ENCODE data around the gene SLC22A8. TPM values are rescaled to one million over a fixed set of nuclear protein-coding genes. Genes with fewer than 3 reads are reported as not detected.
"Not testable (repeated sequence)": the region's sequence is repeated elsewhere in the genome, so short reads cannot be mapped to it uniquely, and the experiment has no call there.

SLC22A8 gene
- total RNA-seq (2022) (not detected in 2 replicates), Bru-seq, nascent RNA (percentile 6 among the genes with signal in this experiment), BruChase-seq, experiment 1, labeled RNA remaining after a 2-hour chase (not detected), BruChase-seq, experiment 2, labeled RNA remaining after a 6-hour chase (not detected)
- long read RNA-seq, result 0 reads

GRCh38 chr11:63015521-63016215 lies at the start of gene SLC22A8:
TSS of gene SLC22A8 (minus strand) at chr11:63015841. CDS start at chr11:63014958, 883 bp downstream.
- POLR2A ChIA-PET, result interaction anchor here (0.5 kb wide), 1 partner anchor 228 kb away, joined by 3 read pairs; the partner anchor contains the start of gene SLC22A25

GRCh38 chr11:63046203-63046602 lies 30.6 kb upstream of the SLC22A8 start:
- H3K9me3 ChIP-seq; H3K27me3 Mint-ChIP-seq (ENCODE audit: insufficient read depth, unreplicated experiment); CTCF ChIA-PET; DNase-seq; BruUV-seq (replicated peaks); H3K36me3 Mint-ChIP-seq (ENCODE audit: insufficient read depth, unreplicated experiment); H3K4me3 ChIP-seq (ENCODE audit: low read depth, low read length); H3K4me3 Mint-ChIP-seq (ENCODE audit: unreplicated experiment); H3K4me1 ChIP-seq; H3K36me3 ChIP-seq (ENCODE audit: control insufficient read depth, insufficient read depth, low read length); H3K27ac Mint-ChIP-seq (ENCODE audit: unreplicated experiment); H3K4me1 Mint-ChIP-seq (ENCODE audit: low read depth, unreplicated experiment); intact Hi-C loops (cut with micrococcal nuclease; ENCODE audit: unreplicated experiment); H3K27me3 ChIP-seq (replicated peaks; ENCODE audit: control insufficient read depth, insufficient read depth, low read length); POLR2A ChIA-PET: not testable (repeated sequence)
- H3K9me3 Mint-ChIP-seq (ENCODE audit: unreplicated experiment), result peaks cover 19% of the 10 kb centered on the region

More at GRCh38 chr11:63015521-63016215, at the start of gene SLC22A8:
- DNase-seq, result no peak
- H3K9me3 Mint-ChIP-seq (ENCODE audit: unreplicated experiment), result no peaks in the 10 kb centered on the region
- H3K27me3 Mint-ChIP-seq (ENCODE audit: insufficient read depth, unreplicated experiment), result no peaks in the 10 kb centered on the region
- no peak within 1 kb of the TSS for H3K4me3 ChIP-seq (ENCODE audit: low read depth, low read length)
- H3K4me1 Mint-ChIP-seq (ENCODE audit: low read depth, unreplicated experiment), result peaks cover 17% of the 10 kb centered on the region
- intact Hi-C loops (cut with micrococcal nuclease; ENCODE audit: unreplicated experiment), result no loop called here
- CTCF ChIA-PET, result interaction anchor here (1.2 kb wide), 1 partner anchor 8 kb away, joined by 5 read pairs; no protein-coding TSS in a partner anchor
- H3K9me3 ChIP-seq, result no peaks in the 10 kb centered on the region
- H3K36me3 ChIP-seq (ENCODE audit: control insufficient read depth, insufficient read depth, low read length), result no peaks in the 10 kb centered on the region
- no peak for TF ChIP-seq CTCF (IDR thresholded peaks at IDR 0.05; ENCODE audit: insufficient read depth in 1 of 2, low read depth in 1 of 2, low read length in 1 of 2, severe bottlenecking in 1 of 2, unreplicated experiment in 1 of 2)
- H3K27ac Mint-ChIP-seq (ENCODE audit: unreplicated experiment), result no peak within 1 kb of the TSS
- BruUV-seq (replicated peaks), result no TSS peak
- H3K4me1 ChIP-seq, result peaks cover 14% of the 10 kb centered on the region
- no peaks in the 10 kb centered on the region for H3K36me3 Mint-ChIP-seq (ENCODE audit: insufficient read depth, unreplicated experiment)
- no peak within 1 kb of the TSS for H3K4me3 Mint-ChIP-seq (ENCODE audit: unreplicated experiment)
- no peaks in the 10 kb centered on the region for H3K27me3 ChIP-seq (replicated peaks; ENCODE audit: control insufficient read depth, insufficient read depth, low read length)

GRCh38 chr11:63042596-63042995 lies 27.0 kb upstream of the SLC22A8 start:
- H3K4me1 ChIP-seq, result no peaks in the 10 kb centered on the region
- Mint-ChIP-seq H3K4me1 (ENCODE audit: low read depth, unreplicated experiment) (no peaks in the 10 kb centered on the region), H3K27ac (ENCODE audit: unreplicated experiment) (no peak overlapping the region), H3K27me3 (ENCODE audit: insufficient read depth, unreplicated experiment) (peaks cover 6% of the 10 kb centered on the region), H3K36me3 (ENCODE audit: insufficient read depth, unreplicated experiment) (no peaks in the 10 kb centered on the region), H3K4me3 (ENCODE audit: unreplicated experiment) (no peak overlapping the region), H3K9me3 (ENCODE audit: unreplicated experiment) (no peaks in the 10 kb centered on the region)
- CTCF ChIA-PET, result no interaction called here
- no peaks in the 10 kb centered on the region for H3K27me3 ChIP-seq (replicated peaks; ENCODE audit: control insufficient read depth, insufficient read depth, low read length)
- H3K36me3 ChIP-seq (ENCODE audit: control insufficient read depth, insufficient read depth, low read length), result no peaks in the 10 kb centered on the region
- intact Hi-C loops (cut with micrococcal nuclease; ENCODE audit: unreplicated experiment), result no loop called here
- POLR2A ChIA-PET, result no interaction called here
- TF ChIP-seq CTCF (IDR thresholded peaks at IDR 0.05; ENCODE audit: insufficient read depth in 1 of 2, low read depth in 1 of 2, low read length in 1 of 2, severe bottlenecking in 1 of 2, unreplicated experiment in 1 of 2), result no peak
- H3K4me3 ChIP-seq (ENCODE audit: low read depth, low read length), result no peak overlapping the region
- no peak for DNase-seq
- no peaks in the 10 kb centered on the region for H3K9me3 ChIP-seq
- no TSS peak for BruUV-seq (replicated peaks)
